Measurements from ENCODE around the gene FOXD2.

The FOXD2 gene

GRCh38 chr1:47399846-47400155 is 38.0 kb upstream of the FOXD2 start:
- H2BK120ac ChIP-seq (ENCODE audit: low read depth, low read length): no peak overlapping the region
- no peak overlapping the region for H3K4ac ChIP-seq (ENCODE audit: low read depth in 1 of 2, low read length in 2 of 2)
- H2BK12ac ChIP-seq (ENCODE audit: low read length in 2 of 2): no peak overlapping the region
- no peak overlapping the region for H3K14ac ChIP-seq (ENCODE audit: low read length in 2 of 2)
- H3K27me3 ChIP-seq (ENCODE audit: control insufficient read depth in 1 of 2, insufficient read depth in 1 of 2, low read length in 2 of 2): peaks cover 29 to 51% of the 10 kb centered on the region in 2 experiments
- H2AFZ ChIP-seq (ENCODE audit: low read depth, low read length): no peak overlapping the region
- no peaks in the 10 kb centered on the region for H3K9me3 ChIP-seq (ENCODE audit: control insufficient read depth, low read length)
- no peaks in the 10 kb centered on the region for H3K36me3 ChIP-seq (ENCODE audit: control insufficient read depth in 1 of 2, insufficient read depth in 2 of 2, low read depth in 1 of 2, low read length in 2 of 2)
- H4K91ac ChIP-seq (ENCODE audit: low read length): no peak overlapping the region
- no peak overlapping the region for H3K18ac ChIP-seq (ENCODE audit: low read depth in 1 of 2, low read length in 2 of 2)
- H3K23ac ChIP-seq (ENCODE audit: low read length in 2 of 2): no peak overlapping the region
- no peak overlapping the region for H3K4me2 ChIP-seq (ENCODE audit: low read length, poor library complexity, severe bottlenecking)
- H2AK5ac ChIP-seq (ENCODE audit: low read length, severe bottlenecking): no peak overlapping the region
- H3K79me1 ChIP-seq (replicated peaks; ENCODE audit: low read length, poor library complexity, severe bottlenecking): no peaks in the 10 kb centered on the region
- no peak overlapping the region for H2BK5ac ChIP-seq (ENCODE audit: low read depth, low read length, poor library complexity, severe bottlenecking)
- H3K27ac ChIP-seq (ENCODE audit: low read length, poor library complexity, severe bottlenecking): no peak overlapping the region
- no peak for DNase-seq
- H3K4me3 ChIP-seq (ENCODE audit: insufficient read depth in 1 of 2, low read depth in 1 of 2, low read length in 2 of 2): no peak overlapping the region
- H3K9ac ChIP-seq (ENCODE audit: low read length): no peak overlapping the region
- no peak overlapping the region for H2BK15ac ChIP-seq (ENCODE audit: low read depth, poor library complexity, severe bottlenecking)
- 96% methylated on average over 4 of the region's 4 CpGs for WGBS
- H4K8ac ChIP-seq (ENCODE audit: low read length): no peak overlapping the region
- no peaks in the 10 kb centered on the region for H3K4me1 ChIP-seq (ENCODE audit: control insufficient read depth, insufficient read depth, low read depth, low read length)

- H4K8ac ChIP-seq (ENCODE audit: low read length): no peak overlapping the region
- no peak overlapping the region for H3K4me2 ChIP-seq (ENCODE audit: low read length, poor library complexity, severe bottlenecking)
- H2AK5ac ChIP-seq (ENCODE audit: low read length, severe bottlenecking): no peak overlapping the region
- H3K4ac ChIP-seq (ENCODE audit: low read depth in 1 of 2, low read length in 2 of 2): no peak overlapping the region
- no peak for DNase-seq
- no peak overlapping the region for H2BK15ac ChIP-seq (ENCODE audit: low read depth, poor library complexity, severe bottlenecking)
- no peaks in the 10 kb centered on the region for H3K36me3 ChIP-seq (ENCODE audit: control insufficient read depth in 1 of 2, insufficient read depth in 2 of 2, low read depth in 1 of 2, low read length in 2 of 2)
- 92% methylated on average over 3 of the region's 4 CpGs for WGBS
- H2BK5ac ChIP-seq (ENCODE audit: low read depth, low read length, poor library complexity, severe bottlenecking): no peak overlapping the region
- H3K27ac ChIP-seq (ENCODE audit: low read length, poor library complexity, severe bottlenecking): no peak overlapping the region
- no peaks in the 10 kb centered on the region for H3K9me3 ChIP-seq (ENCODE audit: control insufficient read depth, low read length)
- no peak overlapping the region for H2BK12ac ChIP-seq (ENCODE audit: low read length in 2 of 2)
- H3K9ac ChIP-seq (ENCODE audit: low read length): no peak overlapping the region
- no peak overlapping the region for H2AFZ ChIP-seq (ENCODE audit: low read depth, low read length)
- no peak overlapping the region for H3K18ac ChIP-seq (ENCODE audit: low read depth in 1 of 2, low read length in 2 of 2)
- no peaks in the 10 kb centered on the region for H3K79me1 ChIP-seq (replicated peaks; ENCODE audit: low read length, poor library complexity, severe bottlenecking)
- no peak overlapping the region for H3K14ac ChIP-seq (ENCODE audit: low read length in 2 of 2)
- H3K4me1 ChIP-seq (ENCODE audit: control insufficient read depth, insufficient read depth, low read depth, low read length): no peaks in the 10 kb centered on the region
- no peak overlapping the region for H3K23ac ChIP-seq (ENCODE audit: low read length in 2 of 2)
- no peak overlapping the region for H4K91ac ChIP-seq (ENCODE audit: low read length)
- no peak overlapping the region for H3K4me3 ChIP-seq (ENCODE audit: insufficient read depth in 1 of 2, low read depth in 1 of 2, low read length in 2 of 2)
- peaks cover 24 to 58% of the 10 kb centered on the region in 2 experiments for H3K27me3 ChIP-seq (ENCODE audit: control insufficient read depth in 1 of 2, insufficient read depth in 1 of 2, low read length in 2 of 2)
- H2BK120ac ChIP-seq (ENCODE audit: low read depth, low read length): no peak overlapping the region
Observed at GRCh38 chr1:47401761-47402160, 36.1 kb upstream of the FOXD2 start.

- Histone ChIP-seq H4K8ac (ENCODE audit: low read length) (no peak overlapping the region), H3K27me3 (ENCODE audit: control insufficient read depth in 1 of 2, insufficient read depth in 1 of 2, low read length in 2 of 2) (peaks cover 24 to 58% of the 10 kb centered on the region in 2 experiments), H2BK120ac (ENCODE audit: low read depth, low read length) (no peak overlapping the region), H4K91ac (ENCODE audit: low read length) (no peak overlapping the region), H2AFZ (ENCODE audit: low read depth, low read length) (no peak overlapping the region), H3K9me3 (ENCODE audit: control insufficient read depth, low read length) (no peaks in the 10 kb centered on the region), H3K27ac (ENCODE audit: low read length, poor library complexity, severe bottlenecking) (no peak overlapping the region), H2BK12ac (ENCODE audit: low read length in 2 of 2) (no peak overlapping the region), H3K4ac (ENCODE audit: low read depth in 1 of 2, low read length in 2 of 2) (no peak overlapping the region), H3K36me3 (ENCODE audit: control insufficient read depth in 1 of 2, insufficient read depth in 2 of 2, low read depth in 1 of 2, low read length in 2 of 2) (no peaks in the 10 kb centered on the region), H3K18ac (ENCODE audit: low read depth in 1 of 2, low read length in 2 of 2) (no peak overlapping the region), H3K4me3 (ENCODE audit: insufficient read depth in 1 of 2, low read depth in 1 of 2, low read length in 2 of 2) (no peak overlapping the region), H3K9ac (ENCODE audit: low read length) (no peak overlapping the region), H3K4me2 (ENCODE audit: low read length, poor library complexity, severe bottlenecking) (no peak overlapping the region), H2BK5ac (ENCODE audit: low read depth, low read length, poor library complexity, severe bottlenecking) (no peak overlapping the region), H3K79me1 (replicated peaks; ENCODE audit: low read length, poor library complexity, severe bottlenecking) (no peaks in the 10 kb centered on the region), H3K23ac (ENCODE audit: low read length in 2 of 2) (no peak overlapping the region), H2BK15ac (ENCODE audit: low read depth, poor library complexity, severe bottlenecking) (no peak overlapping the region), H3K4me1 (ENCODE audit: control insufficient read depth, insufficient read depth, low read depth, low read length) (no peaks in the 10 kb centered on the region), H2AK5ac (ENCODE audit: low read length, severe bottlenecking) (no peak overlapping the region), H3K14ac (ENCODE audit: low read length in 2 of 2) (no peak overlapping the region)
- DNase-seq: no peak
- 97% methylated on average over 3 of the region's 4 CpGs for WGBS
Observed at GRCh38 chr1:47402591-47402990, 35.3 kb upstream of the FOXD2 start.

GRCh38 chr1:47403321-47403910 is 34.4 kb upstream of the FOXD2 start:
- no peak for DNase-seq
- Histone ChIP-seq H4K91ac (ENCODE audit: low read length) (no peak overlapping the region), H3K4me1 (ENCODE audit: control insufficient read depth, insufficient read depth, low read depth, low read length) (no peaks in the 10 kb centered on the region), H2BK120ac (ENCODE audit: low read depth, low read length) (no peak overlapping the region), H3K4me3 (ENCODE audit: insufficient read depth in 1 of 2, low read depth in 1 of 2, low read length in 2 of 2) (no peak overlapping the region), H3K27ac (ENCODE audit: low read length, poor library complexity, severe bottlenecking) (no peak overlapping the region), H2AK5ac (ENCODE audit: low read length, severe bottlenecking) (no peak overlapping the region), H3K79me1 (replicated peaks; ENCODE audit: low read length, poor library complexity, severe bottlenecking) (no peaks in the 10 kb centered on the region), H3K4ac (ENCODE audit: low read depth in 1 of 2, low read length in 2 of 2) (no peak overlapping the region), H3K4me2 (ENCODE audit: low read length, poor library complexity, severe bottlenecking) (no peak overlapping the region), H3K14ac (ENCODE audit: low read length in 2 of 2) (no peak overlapping the region), H3K9me3 (ENCODE audit: control insufficient read depth, low read length) (no peaks in the 10 kb centered on the region), H3K23ac (ENCODE audit: low read length in 2 of 2) (no peak overlapping the region), H2BK12ac (ENCODE audit: low read length in 2 of 2) (no peak overlapping the region), H3K36me3 (ENCODE audit: control insufficient read depth in 1 of 2, insufficient read depth in 2 of 2, low read depth in 1 of 2, low read length in 2 of 2) (no peaks in the 10 kb centered on the region), H3K9ac (ENCODE audit: low read length) (no peak overlapping the region), H3K27me3 (ENCODE audit: control insufficient read depth in 1 of 2, insufficient read depth in 1 of 2, low read length in 2 of 2) (peaks cover 22 to 55% of the 10 kb centered on the region in 2 experiments), H2BK15ac (ENCODE audit: low read depth, poor library complexity, severe bottlenecking) (no peak overlapping the region), H4K8ac (ENCODE audit: low read length) (no peak overlapping the region), H2AFZ (ENCODE audit: low read depth, low read length) (no peak overlapping the region), H2BK5ac (ENCODE audit: low read depth, low read length, poor library complexity, severe bottlenecking) (no peak overlapping the region), H3K18ac (ENCODE audit: low read depth in 1 of 2, low read length in 2 of 2) (no peak overlapping the region)
- 83% methylated on average over 3 of the region's 4 CpGs for WGBS
